Lower leg skin (tissue), 4 donors: ENCODE data around the gene VASH2. TPM values are rescaled to one million over a fixed set of nuclear protein-coding genes. Genes with fewer than 3 reads are reported as not detected.

Source experiments
- DNase-seq, 2 donors: peaks; one replicate each; pipeline ENCODE4 v3.0.0-alpha.2; 2019; ENCODE audit warnings: low spot score in 2 of 2
- H3K4me3 ChIP-seq: fragments of 200-600 bp; sonication (generic); 2 replicates; pipeline ENCODE4 v1.5.1; 2017; ENCODE audit warnings: mild to moderate bottlenecking, low read depth; ENCODE audit not compliant: poor library complexity, severe bottlenecking
- POLR2A ChIP-seq, 2 donors: fragments of 450-650 bp; IDR thresholded peaks; one replicate each; pipeline ENCODE4 v1.6.1; 2016 to 2017; ENCODE audit warnings: antibody characterized with exemption in 2 of 2, mild to moderate bottlenecking in 1 of 2, moderate library complexity in 1 of 2
- WGBS, 2 donors: methylation state at CpG; one replicate each; pipeline ENCODE4 v1.1.5; 2018; 5-methylcytosine and 5-hydroxymethylcytosine counted together
- intact Hi-C: fragments of 100-400 bp; cut with DNase I; formaldehyde crosslinking; loops from one replicate; pipeline ENCODE4 v1.15.0; 2023; ENCODE audit warnings: low total_unique reads
- total RNA-seq, 4 donors: library from RNA; depleted of rRNA; stranded (reverse); fragments of >200 nt; gene quantifications; one replicate each; pipeline ENCODE4 v1.1.0, GENCODE V29; 2016
- TF ChIP-seq, protein P1 (sequence below), 3 donors: fragments of 450-650 bp; IDR thresholded peaks; one replicate each; pipeline ENCODE4 v1.5.1; 2016; ENCODE audit warnings: antibody characterized with exemption in 3 of 3, mild to moderate bottlenecking in 3 of 3, moderate library complexity in 2 of 3

The VASH2 gene
- total RNA-seq, 4 donors from 2014 or later: 0.37 to 0.71 TPM; not detected in 2

DNA sequence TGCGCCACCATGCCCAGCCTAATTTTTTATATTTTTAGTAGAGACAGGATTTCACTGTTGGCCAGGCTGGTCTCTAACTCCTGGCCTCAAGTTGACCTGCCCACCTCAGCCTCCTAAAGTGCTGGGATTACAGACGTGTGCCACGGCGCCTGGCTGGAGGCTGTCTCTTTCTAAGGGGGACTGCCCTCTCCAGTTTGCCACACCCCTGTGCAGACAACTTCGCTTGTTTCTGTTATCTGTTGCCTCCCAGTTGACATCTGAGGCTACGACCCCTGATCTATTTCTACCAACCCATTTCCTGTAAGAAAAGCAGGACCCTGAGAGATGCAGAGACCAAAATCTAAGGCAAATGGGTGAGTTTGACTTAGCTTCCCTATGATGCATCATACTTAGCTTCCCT is 24.0 kb upstream of the VASH2 start:
- 94 to 95% methylated on average over 6 of the region's 6 CpGs for WGBS, 2 donors
- no peak for DNase-seq
- TF ChIP-seq POLR2A (IDR thresholded peaks at IDR 0.05): no peak
- TF ChIP-seq, protein P1, sequence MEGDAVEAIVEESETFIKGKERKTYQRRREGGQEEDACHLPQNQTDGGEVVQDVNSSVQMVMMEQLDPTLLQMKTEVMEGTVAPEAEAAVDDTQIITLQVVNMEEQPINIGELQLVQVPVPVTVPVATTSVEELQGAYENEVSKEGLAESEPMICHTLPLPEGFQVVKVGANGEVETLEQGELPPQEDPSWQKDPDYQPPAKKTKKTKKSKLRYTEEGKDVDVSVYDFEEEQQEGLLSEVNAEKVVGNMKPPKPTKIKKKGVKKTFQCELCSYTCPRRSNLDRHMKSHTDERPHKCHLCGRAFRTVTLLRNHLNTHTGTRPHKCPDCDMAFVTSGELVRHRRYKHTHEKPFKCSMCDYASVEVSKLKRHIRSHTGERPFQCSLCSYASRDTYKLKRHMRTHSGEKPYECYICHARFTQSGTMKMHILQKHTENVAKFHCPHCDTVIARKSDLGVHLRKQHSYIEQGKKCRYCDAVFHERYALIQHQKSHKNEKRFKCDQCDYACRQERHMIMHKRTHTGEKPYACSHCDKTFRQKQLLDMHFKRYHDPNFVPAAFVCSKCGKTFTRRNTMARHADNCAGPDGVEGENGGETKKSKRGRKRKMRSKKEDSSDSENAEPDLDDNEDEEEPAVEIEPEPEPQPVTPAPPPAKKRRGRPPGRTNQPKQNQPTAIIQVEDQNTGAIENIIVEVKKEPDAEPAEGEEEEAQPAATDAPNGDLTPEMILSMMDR (IDR thresholded peaks at IDR 0.05): no peak
- H3K4me3 ChIP-seq: no peak overlapping the region
- intact Hi-C loops: no loop called here

DNA sequence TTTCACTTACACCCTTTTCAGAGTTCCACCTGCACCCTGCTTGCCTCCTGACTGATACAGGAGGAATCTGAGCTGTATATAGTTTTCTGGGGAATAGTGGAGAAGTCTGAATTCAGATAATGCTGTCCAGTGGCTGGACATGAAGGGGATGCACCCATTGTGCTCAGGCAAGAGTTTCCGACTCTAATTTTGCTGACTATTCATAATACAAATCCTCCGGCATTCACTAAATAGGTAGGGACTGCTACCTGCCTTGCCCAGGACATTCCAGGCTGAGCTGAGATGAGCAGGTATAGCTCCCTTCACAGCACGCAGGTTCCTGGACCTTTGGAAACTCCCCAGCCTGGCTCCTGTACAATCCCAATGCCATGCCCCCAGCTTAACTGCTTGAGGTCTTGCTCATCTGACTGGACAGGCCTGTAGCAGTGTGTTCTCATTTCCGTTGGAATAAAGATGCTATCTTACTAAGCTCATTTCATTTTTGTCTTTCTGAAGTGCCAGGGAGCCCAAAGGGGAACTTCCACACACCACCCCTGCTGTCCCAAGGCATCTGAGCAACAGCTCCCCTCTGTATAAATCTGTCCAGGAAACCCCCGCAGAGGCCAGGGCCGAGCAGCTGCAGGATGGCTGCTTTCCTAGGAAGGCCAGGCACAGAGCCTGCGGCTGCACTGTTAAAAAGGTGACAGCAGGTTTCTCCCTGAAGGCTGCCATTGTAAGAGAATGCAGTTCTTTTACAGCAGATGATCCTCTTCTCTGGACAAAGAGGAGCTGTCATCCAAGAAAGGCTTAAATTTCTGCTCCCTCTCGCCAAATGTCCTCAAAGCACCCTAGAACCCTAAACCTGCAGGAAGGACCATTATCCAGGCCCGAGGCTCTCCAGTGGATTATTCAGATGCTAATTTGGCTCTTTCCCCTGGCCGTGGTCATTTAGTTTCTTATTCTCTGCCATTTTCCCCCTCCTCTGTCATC is 21.7 kb upstream of the VASH2 start:
- WGBS, 2 donors: 51 to 59% methylated on average over 10 of the region's 10 CpGs
- DNase-seq: no peak
- no peak overlapping the region for H3K4me3 ChIP-seq
- intact Hi-C loops: no loop called here
- TF ChIP-seq POLR2A (IDR thresholded peaks at IDR 0.05): no peak
- TF ChIP-seq, protein P1 (IDR thresholded peaks at IDR 0.05): no peak

DNA sequence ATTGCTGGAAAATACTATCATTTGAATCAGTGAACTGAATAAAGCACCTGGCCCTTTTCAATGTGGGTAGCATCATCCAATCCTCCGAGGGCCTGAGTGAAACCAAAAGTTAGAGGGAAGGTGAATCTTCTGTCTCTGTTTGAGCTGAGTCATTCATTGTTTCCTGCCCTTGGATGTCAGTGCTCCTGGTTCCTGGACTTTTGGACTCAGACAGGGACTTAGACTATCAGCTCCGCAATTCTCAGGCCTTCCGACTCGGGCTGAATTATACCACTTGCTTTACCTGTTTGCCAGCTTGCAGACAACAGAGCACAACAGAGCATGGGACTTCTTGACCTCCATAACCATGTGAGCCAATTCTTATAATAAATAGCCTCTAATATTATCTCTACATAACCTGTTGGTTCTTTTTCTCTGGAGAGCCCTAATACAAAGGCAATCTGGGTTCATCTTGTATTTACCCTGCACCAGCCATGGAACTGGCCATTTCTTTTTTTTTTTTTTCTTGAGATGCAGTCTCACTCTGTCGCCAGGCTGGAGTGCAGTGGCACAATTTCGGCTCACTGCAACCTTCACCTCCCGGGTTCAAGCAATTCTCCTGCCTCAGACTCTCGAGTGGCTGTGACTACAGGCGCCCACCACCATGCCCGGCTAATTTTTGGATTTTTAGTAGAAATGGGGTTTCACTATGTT is 19.2 kb upstream of the VASH2 start:
- intact Hi-C loops: no loop called here
- WGBS, 2 donors: 82 to 85% methylated on average over 10 of the region's 10 CpGs
- no peak for TF ChIP-seq POLR2A (IDR thresholded peaks at IDR 0.05)
- TF ChIP-seq, protein P1 (IDR thresholded peaks at IDR 0.05): no peak
- DNase-seq: no peak
- H3K4me3 ChIP-seq: no peak overlapping the region

DNA sequence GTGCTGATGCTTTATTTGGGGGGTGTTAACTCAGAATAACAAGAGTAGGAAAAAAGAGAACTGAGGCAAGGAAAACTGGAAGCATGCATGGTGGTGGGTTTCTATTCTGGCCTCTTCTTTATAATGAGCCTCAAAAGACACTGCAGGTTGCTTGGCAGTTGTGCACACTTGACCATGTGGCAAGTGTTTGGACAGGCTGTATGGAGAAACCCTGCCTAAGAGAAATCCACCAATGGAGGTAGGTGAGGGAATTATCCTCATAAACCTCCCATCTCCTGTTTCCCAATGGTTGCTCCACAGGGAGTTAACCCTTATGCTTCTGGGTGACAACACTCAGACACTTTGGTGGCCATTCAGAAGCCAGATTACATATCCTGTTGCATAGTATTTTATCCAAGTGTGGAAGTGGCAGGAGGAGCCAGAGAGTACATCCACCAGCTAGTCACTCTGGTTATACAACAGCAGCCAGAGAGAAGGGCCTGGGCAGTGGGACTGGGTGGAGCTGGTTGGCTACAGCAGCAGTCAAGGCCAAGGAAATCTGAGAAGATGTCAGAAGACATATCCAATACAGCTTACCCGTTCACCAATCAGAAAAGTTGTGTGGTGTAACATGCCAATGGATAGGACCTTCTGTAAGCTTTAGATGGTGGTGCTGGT is 16.4 kb upstream of the VASH2 start:
- no peak for TF ChIP-seq POLR2A (IDR thresholded peaks at IDR 0.05)
- TF ChIP-seq, protein P1 (IDR thresholded peaks at IDR 0.05): no peak
- intact Hi-C loops: no loop called here
- 85 to 88% methylated on average over 1 of the region's 1 CpG for WGBS, 2 donors
- H3K4me3 ChIP-seq: no peak overlapping the region
- DNase-seq: no peak

DNA sequence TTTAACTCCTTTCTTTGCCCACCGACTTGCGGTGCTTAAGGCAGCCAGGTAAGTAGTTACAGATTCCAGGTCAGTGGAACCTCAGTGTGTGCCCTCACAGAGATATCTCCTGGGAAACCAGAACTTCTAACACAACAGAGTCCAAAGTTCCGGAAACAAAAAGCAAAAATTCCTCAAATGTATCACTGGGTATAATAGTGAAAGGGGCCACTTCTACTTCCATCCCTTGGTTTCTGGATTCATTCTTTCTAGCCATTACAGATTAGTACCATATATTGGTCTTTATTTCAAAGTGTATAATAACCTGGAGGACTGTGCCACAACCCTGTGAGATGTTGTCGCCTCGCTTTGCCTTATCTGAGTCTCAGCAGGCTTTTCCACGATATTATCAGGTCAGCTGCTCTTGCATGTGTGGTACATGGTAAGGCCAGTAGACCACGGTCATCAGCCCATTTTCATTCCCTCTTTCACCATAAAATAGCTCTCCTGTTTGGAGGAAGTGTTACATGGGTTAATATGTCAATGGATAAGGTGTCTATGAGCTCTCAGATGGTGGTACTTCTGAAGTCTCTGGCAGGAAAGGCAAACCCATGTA is 14.9 kb upstream of the VASH2 start:
- no peak for DNase-seq
- H3K4me3 ChIP-seq: no peak overlapping the region
- no peak for TF ChIP-seq POLR2A (IDR thresholded peaks at IDR 0.05)
- TF ChIP-seq, protein P1 (IDR thresholded peaks at IDR 0.05): no peak
- WGBS, 2 donors: 90 to 93% methylated on average over 7 of the region's 7 CpGs
- intact Hi-C loops: no loop called here
